ENCODE results near the gene TMEM192. TPM values are rescaled to one million over a fixed set of nuclear protein-coding genes. Genes with fewer than 3 reads are reported as not detected.

The TMEM192 gene
- total and polyA plus RNA-seq, 2 of the 8 experiments (the other 6 are each of a cell fraction or from before 2014, with no cell fraction given) = 7.3 to 10.9 TPM

- no peak for DNase-seq (ENCODE audit: low read depth in 1 of 2, low spot score in 2 of 2)
- no peak for FAIRE-seq
- H3K56ac ChIP-seq (replicated peaks; ENCODE audit: insufficient read length, low read depth, low read length) = no peak within 1 kb of the TSS
- TF ChIP-seq MAFK (IDR thresholded peaks at IDR 0.05; ENCODE audit: low read depth, low read length) (no peak), POLR2A (IDR thresholded peaks at IDR 0.05; ENCODE audit: control extremely low read depth in 1 of 2, low read depth in 2 of 2, low read length in 2 of 2) (no peak), TAF7 (optimal IDR thresholded peaks at IDR 0.05; ENCODE audit: borderline replicate concordance, low read depth, low read length) (no peak), HDAC6 (IDR thresholded peaks at IDR 0.05; ENCODE audit: low read depth, low read length) (no peak), RFX5 (IDR thresholded peaks at IDR 0.05; ENCODE audit: borderline replicate concordance, low read depth, low read length) (no peak), ATF3 (IDR thresholded peaks at IDR 0.05; ENCODE audit: insufficient read depth, low read depth, low read length) (no peak), EZH2 (IDR thresholded peaks at IDR 0.05; ENCODE audit: low read depth, low read length, severe bottlenecking) (no peak), POLR2AphosphoS5 (IDR thresholded peaks at IDR 0.05; ENCODE audit: low read depth, low read length) (no peak), SP1 (IDR thresholded peaks at IDR 0.05; ENCODE audit: low read depth, low read length) (no peak), CEBPB (IDR thresholded peaks at IDR 0.05; ENCODE audit: low read depth, low read length) (no peak), ZNF274 (IDR thresholded peaks at IDR 0.05; ENCODE audit: borderline replicate concordance, extremely low read depth, low read length) (no peak), RBBP5 (IDR thresholded peaks at IDR 0.05; ENCODE audit: borderline replicate concordance, low read depth, low read length) (no peak), SAP30 (IDR thresholded peaks at IDR 0.05; ENCODE audit: insufficient read depth, insufficient replicate concordance, low read length) (no peak), BCL11A (IDR thresholded peaks at IDR 0.05; ENCODE audit: low read depth in 2 of 2, low read length in 2 of 2) (no peak), SIX5 (IDR thresholded peaks at IDR 0.05; ENCODE audit: low read depth, low read length) (no peak)
Observed at GRCh38 chr4:165053645-165054044, 59.0 kb downstream of the TMEM192 start, which contains the start of gene TRIM75. TSS of gene TRIM75 (plus strand) at chr4:165053866. CDS start at chr4:165059148, 5,282 bp downstream.

More at GRCh38 chr4:165053645-165054044, 59.0 kb downstream of the TMEM192 start, which contains the start of gene TRIM75:
- H4K20me1 ChIP-seq (replicated peaks in 1 of 2; ENCODE audit: control insufficient read depth in 1 of 2, insufficient read depth in 2 of 2, low read length in 2 of 2) = no peaks in the 10 kb centered on the region
- no peak within 1 kb of the TSS for H2BK15ac ChIP-seq (ENCODE audit: low read length)
- no peak within 1 kb of the TSS for H2BK5ac ChIP-seq (ENCODE audit: low read depth, low read length)
- ChIA-PET POLR2A (ENCODE audit: partially characterized antibody) (no interaction called here), CTCF (ENCODE audit: partially characterized antibody) (interaction anchor here (1.1 to 2.1 kb wide), 2 partner anchors 37 to 106 kb away, joined by 4 to 6 read pairs; no protein-coding TSS in a partner anchor)
- H3K4me1 ChIP-seq (replicated peaks in 1 of 4; ENCODE audit: control insufficient read depth in 3 of 4, insufficient read depth in 4 of 4, low read length in 3 of 4) = no peaks in the 10 kb centered on the region
- H3K27ac ChIP-seq (ENCODE audit: low read depth, low read length) = no peak within 1 kb of the TSS
- no peaks in the 10 kb centered on the region for H3K36me3 ChIP-seq (ENCODE audit: control insufficient read depth in 2 of 4, insufficient read depth in 4 of 4, low read length in 3 of 4)
- H4K8ac ChIP-seq (ENCODE audit: extremely low read depth, insufficient read depth, low read length) = 0 out of 2 replicates have a peak within 1 kb of the TSS, but pooled peaks have one; percentile 15
- H2BK120ac ChIP-seq (replicated peaks; ENCODE audit: low read depth, low read length) = no peak within 1 kb of the TSS
- 88% methylated on average over 6 of the region's 6 CpGs; no CpG with 5 or more reads in 1 of the 2 experiments for WGBS, 2 experiments (ENCODE audit: extremely low coverage in 1 of 2, insufficient coverage in 1 of 2, insufficient read length in 1 of 2, insufficient replicate concordance in 2 of 2, low coverage in 1 of 2, low lambda C conversion rate in 2 of 2, missing lambda C conversion rate in 1 of 2)
- H2AFZ ChIP-seq (ENCODE audit: low read length) = no peak within 1 kb of the TSS
- no peak within 1 kb of the TSS for H3K4me3 ChIP-seq (ENCODE audit: extremely low read depth in 1 of 4, insufficient read depth in 2 of 4, low read depth in 3 of 4, low read length in 4 of 4)
- no peak within 1 kb of the TSS for H2BK12ac ChIP-seq (ENCODE audit: low read depth, low read length)
- H3K79me2 ChIP-seq (ENCODE audit: control insufficient read depth in 1 of 2, insufficient read depth in 2 of 2, low read length in 2 of 2) = no peaks in the 10 kb centered on the region
- H3K4me2 ChIP-seq (ENCODE audit: insufficient read depth in 1 of 2, low read depth in 2 of 2, low read length in 2 of 2) = no peak within 1 kb of the TSS
- H3K14ac ChIP-seq (ENCODE audit: insufficient read length) = no peak within 1 kb of the TSS
- H3K18ac ChIP-seq (ENCODE audit: extremely low read depth, low read length) = no peak within 1 kb of the TSS
- no peak within 1 kb of the TSS for H3K23ac ChIP-seq (ENCODE audit: insufficient read length)
- H3K9ac ChIP-seq (replicated peaks in 1 of 4; ENCODE audit: extremely low read depth in 1 of 4, low read depth in 3 of 4, low read length in 3 of 4) = no peak within 1 kb of the TSS
- no peak within 1 kb of the TSS for H2AK5ac ChIP-seq (ENCODE audit: low read depth, low read length)
- H3K4ac ChIP-seq (replicated peaks; ENCODE audit: insufficient read length, low read depth, low read length) = no peak within 1 kb of the TSS
- no peak within 1 kb of the TSS for H4K5ac ChIP-seq (ENCODE audit: insufficient read length, low read depth, low read length)
- no peak within 1 kb of the TSS for H4K91ac ChIP-seq (replicated peaks; ENCODE audit: insufficient read length, low read length)
- H3K79me1 ChIP-seq (ENCODE audit: low read depth, low read length) = no peaks in the 10 kb centered on the region; the same call in 1 of the 2 replicates
- H3K23me2 ChIP-seq (ENCODE audit: low read depth, low read length) = no peaks in the 10 kb centered on the region
- no peaks in the 10 kb centered on the region for H3K27me3 ChIP-seq (replicated peaks in 1 of 4; ENCODE audit: control insufficient read depth in 3 of 4, extremely low read depth in 1 of 4, insufficient read depth in 3 of 4, low read length in 3 of 4)
- no peak within 1 kb of the TSS for H2BK20ac ChIP-seq (ENCODE audit: low read length)
- no peaks in the 10 kb centered on the region for H3K9me3 ChIP-seq (ENCODE audit: insufficient read depth in 2 of 2, low read depth in 1 of 2, low read length in 1 of 2)

Measured in H1 (cell line).